Fibroblast of lung (primary cell): ENCODE data around the gene CLASP1.

ENCODE experiments used
- EZH2 ChIP-seq: IDR thresholded peaks from 2 replicates; pipeline ENCODE4 v1.5.1; 2012; ENCODE audit warnings: low read length, control low read depth, mild to moderate bottlenecking; ENCODE audit errors: missing control alignments
- TF ChIP-seq, protein P1 (sequence below), 2 donors: IDR thresholded peaks in 1 of 2; conservative IDR thresholded peaks in 1 of 2; 1 replicate in 1 of 2; 2 replicates in 1 of 2; pipeline ENCODE4 v1.5.1; 2011 to 2012; ENCODE audit warnings: low read length in 2 of 2, control low read depth in 1 of 2, inconsistent platforms in 1 of 2, low read depth in 1 of 2, mild to moderate bottlenecking in 1 of 2

DNA sequence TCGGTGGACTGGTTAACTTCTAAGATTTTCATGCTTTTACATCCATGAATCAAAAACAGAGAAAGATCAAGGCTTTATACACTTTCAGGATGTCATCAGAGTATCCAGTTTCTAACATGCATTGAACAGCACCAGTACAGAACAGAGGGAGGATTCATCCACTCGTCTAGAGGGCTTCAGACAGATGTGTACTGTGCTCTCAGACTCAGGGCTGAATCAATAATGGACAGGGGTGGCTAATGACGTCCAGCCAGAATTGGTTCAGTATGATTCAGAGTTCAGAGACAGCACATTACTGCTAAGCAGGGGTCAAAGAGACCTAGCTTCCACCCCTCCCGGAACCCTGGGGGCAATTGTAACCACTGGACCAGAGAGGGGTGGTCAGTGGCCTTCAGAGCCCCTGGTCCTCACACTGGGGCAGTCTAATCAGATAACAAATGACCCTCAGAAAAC is 81.3 kb downstream of the CLASP1 start:
- TF ChIP-seq, protein P1, sequence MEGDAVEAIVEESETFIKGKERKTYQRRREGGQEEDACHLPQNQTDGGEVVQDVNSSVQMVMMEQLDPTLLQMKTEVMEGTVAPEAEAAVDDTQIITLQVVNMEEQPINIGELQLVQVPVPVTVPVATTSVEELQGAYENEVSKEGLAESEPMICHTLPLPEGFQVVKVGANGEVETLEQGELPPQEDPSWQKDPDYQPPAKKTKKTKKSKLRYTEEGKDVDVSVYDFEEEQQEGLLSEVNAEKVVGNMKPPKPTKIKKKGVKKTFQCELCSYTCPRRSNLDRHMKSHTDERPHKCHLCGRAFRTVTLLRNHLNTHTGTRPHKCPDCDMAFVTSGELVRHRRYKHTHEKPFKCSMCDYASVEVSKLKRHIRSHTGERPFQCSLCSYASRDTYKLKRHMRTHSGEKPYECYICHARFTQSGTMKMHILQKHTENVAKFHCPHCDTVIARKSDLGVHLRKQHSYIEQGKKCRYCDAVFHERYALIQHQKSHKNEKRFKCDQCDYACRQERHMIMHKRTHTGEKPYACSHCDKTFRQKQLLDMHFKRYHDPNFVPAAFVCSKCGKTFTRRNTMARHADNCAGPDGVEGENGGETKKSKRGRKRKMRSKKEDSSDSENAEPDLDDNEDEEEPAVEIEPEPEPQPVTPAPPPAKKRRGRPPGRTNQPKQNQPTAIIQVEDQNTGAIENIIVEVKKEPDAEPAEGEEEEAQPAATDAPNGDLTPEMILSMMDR (conservative IDR thresholded peaks at IDR 0.05 in 1 of 2, IDR thresholded peaks at IDR 0.05 in 1 of 2; ENCODE audit: low read depth in 1 of 2, low read length in 2 of 2), result no peak
- TF ChIP-seq EZH2, result no peak
